A549 (cell line): ENCODE results near the gene PRR14. TPM values are rescaled to one million over a fixed set of nuclear protein-coding genes. Genes with fewer than 3 reads are reported as not detected.

Experiments
- ATAC-seq, 2 experiments: fragments of 200-7000 bp in 1 of 2; fragments of >200 bp in 1 of 2; cut with Nextera tagmentation in 1 of 2; cut with Tn5 transposase in 1 of 2; 3 replicates each; pipeline versions ENCODE4 v1.8.0 to v1.9.1; 2018 to 2020; ENCODE audit warnings: mild to moderate bottlenecking in 1 of 2, moderate library complexity in 1 of 2
- CTCF ChIA-PET: fragments of 300-600 bp; sonication (Branson Sonifier 250); formaldehyde crosslinking; extraction: SDS; loops from one replicate; lab custom pipeline; 2021; ENCODE audit warnings: antibody characterized with exemption, inconsistent platforms; lab: Yijun Ruan, JAX
- POLR2A ChIA-PET: fragments of 350-600 bp; formaldehyde crosslinking; extraction: SDS; loops from one replicate; lab custom pipeline; 2021; ENCODE audit warnings: antibody characterized with exemption, inconsistent platforms; lab: Yijun Ruan, JAX
- DNase-seq, 2 experiments: peaks; one replicate each; pipeline versions ENCODE4 v3.0.0 to v3.0.0-alpha.2; 2011 to 2016; ENCODE audit warnings: low read depth in 1 of 2, low spot score in 1 of 2
- FAIRE-seq: peaks from 2 replicates; lab custom pipeline; 2011; peaks lifted over from hg19 to GRCh38; lab: Jason Lieb, UNC
- H3K27ac ChIP-seq, 2 experiments: fragments of >200 bp; sonication (Bioruptor Twin); formaldehyde crosslinking; 3 replicates each; pipeline ENCODE4 v1.5.1; 2016 to 2017
- H3K4me1 ChIP-seq: fragments of >200 bp; sonication (Bioruptor Twin); formaldehyde crosslinking; 3 replicates; pipeline ENCODE4 v1.6.1; 2016
- H3K4me2 ChIP-seq: fragments of >200 bp; sonication (Bioruptor Twin); formaldehyde crosslinking; 3 replicates; pipeline ENCODE4 v1.6.1; 2016
- H3K4me3 ChIP-seq: fragments of >200 bp; sonication (Bioruptor Twin); formaldehyde crosslinking; 3 replicates; pipeline ENCODE4 v1.5.1; 2016
- H3K9me3 ChIP-seq: fragments of >200 bp; sonication (Bioruptor Twin); formaldehyde crosslinking; 3 replicates; pipeline ENCODE4 v1.6.1; 2016
- BHLHE40 ChIP-seq: IDR thresholded peaks from 2 replicates; pipeline ENCODE4 v1.6.1; 2012; ENCODE audit warnings: low read depth, low read length, inconsistent platforms
- CBX2 ChIP-seq: fragments of 200-600 bp; sonication (generic); IDR thresholded peaks from 2 replicates; pipeline ENCODE4 v1.6.1; 2016; ENCODE audit warnings: low read depth, mild to moderate bottlenecking, borderline replicate concordance
- CEBPB ChIP-seq, 2 experiments: fragments of >200 bp in 1 of 2; sonication (Bioruptor Twin) in 1 of 2; formaldehyde crosslinking in 1 of 2; IDR thresholded peaks; 2 replicates each; pipeline ENCODE4 v1.6.1; 2012 to 2016
- CHD2 ChIP-seq: fragments of 150-350 bp; IDR thresholded peaks from 2 replicates; pipeline ENCODE4 v1.6.1; 2014; ENCODE audit warnings: low read length; ENCODE audit not compliant: partially characterized antibody
- CHD4 ChIP-seq: fragments of 200-600 bp; sonication (generic); IDR thresholded peaks from 2 replicates; pipeline ENCODE4 v1.6.1; 2016; ENCODE audit warnings: antibody characterized with exemption, mild to moderate bottlenecking, borderline replicate concordance
- EHF ChIP-seq: fragments of 250-450 bp; sonication (Bioruptor Pico); IDR thresholded peaks from 2 replicates; pipeline ENCODE4 v1.5.0; 2020; ENCODE audit warnings: mild to moderate bottlenecking
- EP300 ChIP-seq, 2 experiments: fragments of >200 bp; sonication (Bioruptor Twin); formaldehyde crosslinking; IDR thresholded peaks; 2 replicates in 1 of 2; 3 replicates in 1 of 2; pipeline ENCODE4 v1.6.1; 2016 to 2017
- FOXS1 ChIP-seq: fragments of 250-450 bp; sonication (Bioruptor Pico); IDR thresholded peaks from 2 replicates; pipeline ENCODE4 v1.5.0; 2020; ENCODE audit warnings: mild to moderate bottlenecking, moderate library complexity
- KDM1A ChIP-seq: fragments of 200-600 bp; sonication (generic); IDR thresholded peaks from 2 replicates; pipeline ENCODE4 v1.6.1; 2016; ENCODE audit warnings: low read depth, mild to moderate bottlenecking
- MAFK ChIP-seq: fragments of 450-650 bp; IDR thresholded peaks from 2 replicates; pipeline ENCODE4 v1.6.1; 2014; ENCODE audit not compliant: partially characterized antibody
- MYC ChIP-seq: IDR thresholded peaks from 2 replicates; pipeline ENCODE4 v1.6.1; 2012; ENCODE audit warnings: mild to moderate bottlenecking, inconsistent platforms, low read length, improper control_type of control experiment, borderline replicate concordance
- PHF8 ChIP-seq: fragments of 200-600 bp; sonication (generic); IDR thresholded peaks from 2 replicates; pipeline ENCODE4 v1.6.1; 2016; ENCODE audit warnings: low read depth, mild to moderate bottlenecking, antibody characterized with exemption, moderate library complexity, borderline replicate concordance
- POLR2A ChIP-seq: IDR thresholded peaks from 2 replicates; pipeline ENCODE4 v1.6.1; 2012; ENCODE audit warnings: mild to moderate bottlenecking, low read length
- RAD21 ChIP-seq, 2 experiments: fragments of >200 bp in 1 of 2; sonication (Bioruptor Twin) in 1 of 2; formaldehyde crosslinking in 1 of 2; IDR thresholded peaks in 1 of 2; conservative IDR thresholded peaks in 1 of 2; 2 replicates in 1 of 2; 3 replicates in 1 of 2; pipeline ENCODE4 v1.6.1; 2012 to 2018; ENCODE audit warnings: inconsistent platforms in 1 of 2
- RCOR1 ChIP-seq: fragments of 150-350 bp; IDR thresholded peaks from 2 replicates; pipeline ENCODE4 v1.6.1; 2014; ENCODE audit warnings: antibody characterized with exemption, low read length, low read depth
- RFX5 ChIP-seq: fragments of 450-650 bp; IDR thresholded peaks from 2 replicates; pipeline ENCODE4 v1.7.1; 2014; ENCODE audit warnings: antibody characterized with exemption, mild to moderate bottlenecking, moderate library complexity
- SMC3 ChIP-seq: fragments of >200 bp; sonication (Bioruptor Twin); formaldehyde crosslinking; IDR thresholded peaks from 3 replicates; pipeline ENCODE4 v1.6.1; 2018; ENCODE audit warnings: inconsistent platforms
- TFCP2L1 ChIP-seq: fragments of 250-450 bp; sonication (Bioruptor Pico); IDR thresholded peaks from 2 replicates; pipeline ENCODE4 v1.5.0; 2021; ENCODE audit warnings: mild to moderate bottlenecking
- TP53 ChIP-seq: fragments of 250-450 bp; sonication (Bioruptor Pico); IDR thresholded peaks from 2 replicates; pipeline ENCODE4 v1.5.0; 2021; ENCODE audit warnings: mild to moderate bottlenecking, moderate library complexity
- ZC3H11A ChIP-seq: fragments of 450-650 bp; IDR thresholded peaks from 2 replicates; pipeline ENCODE4 v1.6.1; 2014; ENCODE audit warnings: antibody characterized with exemption, mild to moderate bottlenecking
- ZFP36 ChIP-seq: fragments of 450-650 bp; IDR thresholded peaks from 2 replicates; pipeline ENCODE4 v1.6.1; 2014; ENCODE audit warnings: borderline replicate concordance; ENCODE audit not compliant: partially characterized antibody
- WGBS: methylation state at CpG from one replicate; pipeline ENCODE4 v1.1.6; 2017; ENCODE audit errors: missing lambda C conversion rate; 5-methylcytosine and 5-hydroxymethylcytosine counted together
- polyA plus RNA-seq, 4 experiments: library from polyadenylated mRNA; depleted of rRNA in 3 of 4; stranded (reverse); fragments of >200 nt; fragmentation: RNase III in 1 of 4; extraction: RNeasy Plus Mini Kit Qiagen cat#74134 plus additional on column Dnase treatment in 1 of 4; gene quantifications; 2 replicates in 3 of 4; 3 replicates in 1 of 4; pipeline ENCODE4 v1.2.3, GENCODE V29; 2011 to 2017
- TF ChIP-seq, protein P1 (sequence below): fragments of >200 bp; sonication (Bioruptor Twin); formaldehyde crosslinking; IDR thresholded peaks from 3 replicates; pipeline ENCODE4 v1.5.1; 2016
- TF ChIP-seq, protein P2 (sequence below): fragments of >200 bp; sonication (Bioruptor Twin); formaldehyde crosslinking; IDR thresholded peaks from 2 replicates; pipeline ENCODE4 v1.6.1; 2016
- TF ChIP-seq, protein P3 (sequence below): IDR thresholded peaks from 2 replicates; pipeline ENCODE4 v1.6.1; 2012

Gene PRR14
- polyA plus RNA-seq, 2 of the 4 experiments (the other 2 are of a cell fraction) = 6.3 to 18.2 TPM

DNA sequence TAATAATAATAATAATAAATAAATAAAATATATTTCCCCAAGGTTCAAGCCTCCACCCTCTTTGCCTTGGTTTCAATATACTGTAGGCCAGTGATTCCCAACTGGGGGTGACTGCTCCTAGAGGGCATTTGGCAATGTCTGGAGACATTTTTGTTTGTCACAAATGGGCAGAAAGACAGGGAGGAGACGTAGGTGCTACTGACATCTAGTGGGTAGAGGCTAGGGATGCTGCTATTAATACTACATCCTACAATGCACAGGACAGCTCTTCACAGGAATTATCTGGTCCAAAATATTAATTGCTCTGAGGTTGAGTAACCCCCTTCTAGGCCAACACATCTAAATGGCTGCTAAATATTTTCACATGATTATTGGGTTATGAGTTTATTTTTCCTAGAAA is 12.8 kb upstream of the PRR14 start:
- H3K9me3 ChIP-seq = no peaks in the 10 kb centered on the region
- no peak overlapping the region for H3K4me2 ChIP-seq
- DNase-seq (peak; percentile 42 to 82), FAIRE-seq (no peak), ATAC-seq (peak; percentile 54 to 73)
- POLR2A ChIA-PET = interaction anchor here (0.6 to 1.0 kb wide), 2 partner anchors 196 to 228 kb away, joined by 3 to 4 read pairs; no protein-coding TSS in a partner anchor
- CTCF ChIA-PET = interaction anchor here (0.8 to 6.2 kb wide), 10 partner anchors 9 to 546 kb away, joined by 3 to 26 read pairs (median 4); partner anchors contain the start of genes DCTPP1, PRR14 and TBX6
- TF ChIP-seq BHLHE40 (no peak), CHD2 (no peak), RAD21 (conservative IDR thresholded peaks at IDR 0.05 in 1 of 2, IDR thresholded peaks at IDR 0.05 in 1 of 2) (peak; percentile 62 to 77), FOXS1 (CRISPR knock-in tag) (no peak), MYC (no peak), CBX2 (no peak), MAFK (no peak), EHF (CRISPR knock-in tag) (no peak), SMC3 (peak; percentile 28; the same call in 1 of the 3 replicates), ZFP36 (no peak), ZC3H11A (no peak), CEBPB (IDR thresholded peaks at IDR 0.05) (0 out of 4 replicates have a peak, but pooled peaks of 1 of the 2 experiments have one; percentile 22), EP300 (IDR thresholded peaks at IDR 0.05) (no peak), TFCP2L1 (CRISPR knock-in tag) (no peak), CHD4 (no peak)
- TF ChIP-seq, protein P1, sequence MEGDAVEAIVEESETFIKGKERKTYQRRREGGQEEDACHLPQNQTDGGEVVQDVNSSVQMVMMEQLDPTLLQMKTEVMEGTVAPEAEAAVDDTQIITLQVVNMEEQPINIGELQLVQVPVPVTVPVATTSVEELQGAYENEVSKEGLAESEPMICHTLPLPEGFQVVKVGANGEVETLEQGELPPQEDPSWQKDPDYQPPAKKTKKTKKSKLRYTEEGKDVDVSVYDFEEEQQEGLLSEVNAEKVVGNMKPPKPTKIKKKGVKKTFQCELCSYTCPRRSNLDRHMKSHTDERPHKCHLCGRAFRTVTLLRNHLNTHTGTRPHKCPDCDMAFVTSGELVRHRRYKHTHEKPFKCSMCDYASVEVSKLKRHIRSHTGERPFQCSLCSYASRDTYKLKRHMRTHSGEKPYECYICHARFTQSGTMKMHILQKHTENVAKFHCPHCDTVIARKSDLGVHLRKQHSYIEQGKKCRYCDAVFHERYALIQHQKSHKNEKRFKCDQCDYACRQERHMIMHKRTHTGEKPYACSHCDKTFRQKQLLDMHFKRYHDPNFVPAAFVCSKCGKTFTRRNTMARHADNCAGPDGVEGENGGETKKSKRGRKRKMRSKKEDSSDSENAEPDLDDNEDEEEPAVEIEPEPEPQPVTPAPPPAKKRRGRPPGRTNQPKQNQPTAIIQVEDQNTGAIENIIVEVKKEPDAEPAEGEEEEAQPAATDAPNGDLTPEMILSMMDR = peak; percentile 57
- TF ChIP-seq, protein P2, sequence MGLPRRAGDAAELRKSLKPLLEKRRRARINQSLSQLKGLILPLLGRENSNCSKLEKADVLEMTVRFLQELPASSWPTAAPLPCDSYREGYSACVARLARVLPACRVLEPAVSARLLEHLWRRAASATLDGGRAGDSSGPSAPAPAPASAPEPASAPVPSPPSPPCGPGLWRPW = no peak
- H3K27ac ChIP-seq = no peak overlapping the region
- peaks cover 6% of the 10 kb centered on the region; the same call in 1 of the 3 replicates for H3K4me1 ChIP-seq
- no peak overlapping the region for H3K4me3 ChIP-seq
- 4% methylated on average over 1 of the region's 1 CpG for WGBS

DNA sequence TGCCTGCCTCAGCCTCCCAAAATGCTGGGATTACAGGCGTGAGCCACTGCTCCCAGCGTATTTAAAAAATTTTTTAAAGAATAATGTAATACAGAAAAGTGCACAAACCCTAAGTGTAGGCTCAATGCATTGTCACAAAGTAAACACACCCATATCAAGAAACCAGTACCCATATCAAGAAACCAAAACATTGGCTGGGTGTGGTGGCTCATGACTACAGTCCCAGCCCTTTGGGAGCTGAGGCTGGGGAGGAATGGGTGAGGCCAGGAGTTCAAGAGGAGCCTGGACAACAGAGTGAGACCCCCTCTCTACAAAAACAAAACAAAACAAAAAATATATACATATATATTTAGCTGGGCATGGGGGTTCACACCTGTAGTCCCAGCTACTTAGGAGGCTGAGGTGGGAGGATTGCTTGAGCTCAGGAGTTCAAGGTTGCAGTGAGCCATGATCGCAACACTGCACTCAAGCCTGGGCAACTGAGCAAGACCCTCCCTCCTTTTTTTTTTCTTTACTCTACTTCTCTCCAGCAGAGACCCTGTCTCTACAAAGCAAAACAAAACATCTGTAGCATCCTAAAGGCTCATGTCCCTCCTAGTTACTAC is 9.3 kb upstream of the PRR14 start:
- Histone ChIP-seq H3K9me3 (no peaks in the 10 kb centered on the region), H3K27ac (no peak overlapping the region), H3K4me1 (no peaks in the 10 kb centered on the region), H3K4me3 (no peak overlapping the region), H3K4me2 (no peak overlapping the region)
- no peak for ATAC-seq
- WGBS = 72% methylated on average over 3 of the region's 3 CpGs
- ChIA-PET POLR2A (no interaction called here), CTCF (interaction anchor here (0.8 to 6.2 kb wide), 7 partner anchors 10 to 192 kb away, joined by 3 to 26 read pairs (median 5); partner anchors contain the start of gene PRR14)
- DNase-seq = no peak
- TF ChIP-seq RCOR1 (no peak), POLR2A (no peak), TP53 (no peak), PHF8 (no peak), CHD4 (no peak), KDM1A (no peak), RFX5 (no peak), ZFP36 (no peak), TFCP2L1 (CRISPR knock-in tag) (no peak)
- TF ChIP-seq, protein P3, sequence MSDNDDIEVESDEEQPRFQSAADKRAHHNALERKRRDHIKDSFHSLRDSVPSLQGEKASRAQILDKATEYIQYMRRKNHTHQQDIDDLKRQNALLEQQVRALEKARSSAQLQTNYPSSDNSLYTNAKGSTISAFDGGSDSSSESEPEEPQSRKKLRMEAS = no peak
- no peak for FAIRE-seq
